Measurements from ENCODE around the gene RNF126. TPM values are rescaled to one million over a fixed set of nuclear protein-coding genes. Genes with fewer than 3 reads are reported as not detected.
"Not testable (repeated sequence)": the region's sequence is repeated elsewhere in the genome, so short reads cannot be mapped to it uniquely, and the experiment has no call there.

Gene RNF126
- total and polyA plus RNA-seq, 12 donors, result 20.3 to 46.1 (median 25.0) TPM

GRCh38 chr19:704447-704741 lies 41.4 kb upstream of the RNF126 start:
- Histone ChIP-seq H3K4me1 (peaks cover 0 to 25% (median 13%) of the 10 kb centered on the region in 9 donors), H3K4me3 (peak overlapping the region in 2 of 10 donors; percentile 7 to 27)
- WGBS, 2 donors, result 26 to 39% methylated on average over 14 of the region's 14 CpGs

GRCh38 chr19:703651-704446 lies 40.8 kb upstream of the RNF126 start:
- no peaks in the 10 kb centered on the region for H3K36me3 ChIP-seq
- ATAC-seq, result peak; percentile 82 to 92 (median 85)
- peak overlapping the region in 7 of 10 donors; percentile 19 to 41 (median 27) for H3K4me3 ChIP-seq
- peak in 1 of 9 donors; percentile 8 for TF ChIP-seq CTCF (IDR thresholded peaks at IDR 0.05)
- WGBS, 2 donors, result 7 to 10% methylated on average over 37 to 49 of the region's 50 CpGs
- peaks cover 0 to 25% (median 15%) of the 10 kb centered on the region in 9 donors for H3K4me1 ChIP-seq
- DNase-seq, result peak; percentile 69 to 88
- H3K9me3 ChIP-seq, result peaks cover 0 to 6% (median 0%) of the 10 kb centered on the region in 11 donors
- intact Hi-C loops (cut with DNase I), result no loop called here
- peak overlapping the region in 4 of 10 donors; percentile 4 to 66 (median 56) for H3K27ac ChIP-seq
- H3K27me3 ChIP-seq, result peaks cover 0 to 20% (median 5%) of the 10 kb centered on the region in 7 donors

More at GRCh38 chr19:704447-704741, 41.4 kb upstream of the RNF126 start:
- peaks cover 0 to 21% (median 5%) of the 10 kb centered on the region in 7 donors for H3K27me3 ChIP-seq
- intact Hi-C loops (cut with DNase I), result no loop called here
- H3K36me3 ChIP-seq, result no peaks in the 10 kb centered on the region
- H3K9me3 ChIP-seq, result peaks cover 0 to 6% (median 0%) of the 10 kb centered on the region in 11 donors
- no peak for ATAC-seq
- no peak for TF ChIP-seq CTCF (IDR thresholded peaks at IDR 0.05)
- H3K27ac ChIP-seq, result no peak overlapping the region
- no peak for DNase-seq

- peak overlapping the region in 7 of 10 donors; percentile 19 to 41 (median 27) for H3K4me3 ChIP-seq
- no peak for TF ChIP-seq CTCF (IDR thresholded peaks at IDR 0.05)
- ATAC-seq (peak in 2 of 8 donors; percentile 3 to 26), DNase-seq (no peak)
- no peaks in the 10 kb centered on the region for H3K36me3 ChIP-seq
- H3K9me3 ChIP-seq, result peaks cover 0 to 6% (median 0%) of the 10 kb centered on the region in 11 donors
- H3K4me1 ChIP-seq, result peaks cover 0 to 24% (median 15%) of the 10 kb centered on the region in 9 donors
- 37 to 58% methylated on average over 4 of the region's 4 CpGs for WGBS, 2 donors
- intact Hi-C loops (cut with DNase I), result no loop called here
- H3K27ac ChIP-seq, result peak overlapping the region in 4 of 10 donors; percentile 4 to 66 (median 56)
- peaks cover 0 to 20% (median 4%) of the 10 kb centered on the region in 7 donors for H3K27me3 ChIP-seq
These were observed 40.3 kb upstream of the RNF126 start for GRCh38 chr19:703329-703650.

- H3K36me3 ChIP-seq; DNase-seq; ATAC-seq; H3K9me3 ChIP-seq; intact Hi-C loops (cut with DNase I): not testable (repeated sequence)
- Histone ChIP-seq H3K4me3 (peak overlapping the region in 3 of 10 donors; percentile 22 to 41 (median 27)), H3K27ac (peak overlapping the region in 2 of 10 donors; percentile 4 to 66), H3K4me1 (peaks cover 0 to 19% (median 10%) of the 10 kb centered on the region in 9 donors), H3K27me3 (peaks cover 0 to 20% (median 0%) of the 10 kb centered on the region in 7 donors)
- 69 to 72% methylated on average over 6 of the region's 6 CpGs for WGBS, 2 donors
These were observed 39.8 kb upstream of the RNF126 start for GRCh38 chr19:702847-703246.

- Histone ChIP-seq H3K4me1 (peaks cover 0 to 19% (median 6%) of the 10 kb centered on the region in 9 donors), H3K27me3 (peaks cover 0 to 39% (median 14%) of the 10 kb centered on the region in 7 donors)
- H3K27ac ChIP-seq; DNase-seq; H3K9me3 ChIP-seq; H3K4me3 ChIP-seq; intact Hi-C loops (cut with DNase I); ATAC-seq; H3K36me3 ChIP-seq: not testable (repeated sequence)
- 70 to 73% methylated on average over 13 to 14 of the region's 14 CpGs for WGBS, 2 donors
These were observed 36.9 kb upstream of the RNF126 start for GRCh38 chr19:699885-700284.

GRCh38 chr19:698529-698928 lies 35.5 kb upstream of the RNF126 start:
- DNase-seq; H3K9me3 ChIP-seq; H3K27ac ChIP-seq; H3K36me3 ChIP-seq; H3K4me3 ChIP-seq; ATAC-seq; intact Hi-C loops (cut with DNase I): not testable (repeated sequence)
- WGBS, 2 donors, result 91 to 95% methylated on average over 15 of the region's 15 CpGs
- Histone ChIP-seq H3K27me3 (peaks cover 0 to 40% (median 15%) of the 10 kb centered on the region in 7 donors), H3K4me1 (peaks cover 0 to 16% (median 0%) of the 10 kb centered on the region in 9 donors)

All from heart right ventricle (tissue), 16 donors.